ENCODE measurements around the gene NLGN1. TPM values are rescaled to one million over a fixed set of nuclear protein-coding genes. Genes with fewer than 3 reads are reported as not detected.

Gene NLGN1
- total RNA-seq, 3 donors from 2014 or later (not counting 1 experiment from before 2014, with no cell fraction given) = not detected

GRCh38 chr3:173708191-173708590, 310.6 kb downstream of the NLGN1 start:
- H3K36me3 ChIP-seq (ENCODE audit: control insufficient read depth, insufficient read depth, low read length) = no peaks in the 10 kb centered on the region
- Mint-ChIP-seq H3K27me3 (ENCODE audit: low read depth in 2 of 2) (no peaks in the 10 kb centered on the region), H3K4me1 (no peaks in the 10 kb centered on the region), H3K9me3 (peaks cover 2 to 7% of the 10 kb centered on the region in 2 donors), H3K27ac (no peak overlapping the region), H3K4me3 (no peak overlapping the region), H3K36me3 (no peaks in the 10 kb centered on the region)
- 79% methylated on average over 3 of the region's 3 CpGs for WGBS (ENCODE audit: insufficient coverage)
- intact Hi-C loops (cut with micrococcal nuclease) = no loop called here
- H3K4me1 ChIP-seq (ENCODE audit: control insufficient read depth, insufficient read depth, low read length) = no peaks in the 10 kb centered on the region
- H3K4me3 ChIP-seq (ENCODE audit: low read length) = no peak overlapping the region
- H3K27me3 ChIP-seq (ENCODE audit: control insufficient read depth, insufficient read depth, low read length) = no peaks in the 10 kb centered on the region
- H3K9me3 ChIP-seq (ENCODE audit: control insufficient read depth, insufficient read depth, low read length) = no peaks in the 10 kb centered on the region
- ATAC-seq (no peak), DNase-seq (no peak)
- no peak overlapping the region for H3K27ac ChIP-seq (ENCODE audit: low read length)
- TF ChIP-seq, protein P1, sequence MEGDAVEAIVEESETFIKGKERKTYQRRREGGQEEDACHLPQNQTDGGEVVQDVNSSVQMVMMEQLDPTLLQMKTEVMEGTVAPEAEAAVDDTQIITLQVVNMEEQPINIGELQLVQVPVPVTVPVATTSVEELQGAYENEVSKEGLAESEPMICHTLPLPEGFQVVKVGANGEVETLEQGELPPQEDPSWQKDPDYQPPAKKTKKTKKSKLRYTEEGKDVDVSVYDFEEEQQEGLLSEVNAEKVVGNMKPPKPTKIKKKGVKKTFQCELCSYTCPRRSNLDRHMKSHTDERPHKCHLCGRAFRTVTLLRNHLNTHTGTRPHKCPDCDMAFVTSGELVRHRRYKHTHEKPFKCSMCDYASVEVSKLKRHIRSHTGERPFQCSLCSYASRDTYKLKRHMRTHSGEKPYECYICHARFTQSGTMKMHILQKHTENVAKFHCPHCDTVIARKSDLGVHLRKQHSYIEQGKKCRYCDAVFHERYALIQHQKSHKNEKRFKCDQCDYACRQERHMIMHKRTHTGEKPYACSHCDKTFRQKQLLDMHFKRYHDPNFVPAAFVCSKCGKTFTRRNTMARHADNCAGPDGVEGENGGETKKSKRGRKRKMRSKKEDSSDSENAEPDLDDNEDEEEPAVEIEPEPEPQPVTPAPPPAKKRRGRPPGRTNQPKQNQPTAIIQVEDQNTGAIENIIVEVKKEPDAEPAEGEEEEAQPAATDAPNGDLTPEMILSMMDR (IDR thresholded peaks at IDR 0.05) = no peak

GRCh38 chr3:173709026-173709425, 311.5 kb downstream of the NLGN1 start:
- Mint-ChIP-seq H3K4me1 (no peaks in the 10 kb centered on the region), H3K27me3 (ENCODE audit: low read depth in 2 of 2) (no peaks in the 10 kb centered on the region), H3K9me3 (peaks cover 4 to 9% of the 10 kb centered on the region in 2 donors), H3K4me3 (no peak overlapping the region), H3K27ac (no peak overlapping the region), H3K36me3 (no peaks in the 10 kb centered on the region)
- Histone ChIP-seq H3K4me1 (ENCODE audit: control insufficient read depth, insufficient read depth, low read length) (no peaks in the 10 kb centered on the region), H3K27ac (ENCODE audit: low read length) (no peak overlapping the region), H3K27me3 (ENCODE audit: control insufficient read depth, insufficient read depth, low read length) (no peaks in the 10 kb centered on the region), H3K36me3 (ENCODE audit: control insufficient read depth, insufficient read depth, low read length) (no peaks in the 10 kb centered on the region), H3K9me3 (ENCODE audit: control insufficient read depth, insufficient read depth, low read length) (no peaks in the 10 kb centered on the region), H3K4me3 (ENCODE audit: low read length) (no peak overlapping the region)
- DNase-seq (no peak), ATAC-seq (no peak)
- 95% methylated on average over 3 of the region's 4 CpGs for WGBS (ENCODE audit: insufficient coverage)
- TF ChIP-seq, protein P1 (IDR thresholded peaks at IDR 0.05) = no peak
- intact Hi-C loops (cut with micrococcal nuclease) = no loop called here

DNA sequence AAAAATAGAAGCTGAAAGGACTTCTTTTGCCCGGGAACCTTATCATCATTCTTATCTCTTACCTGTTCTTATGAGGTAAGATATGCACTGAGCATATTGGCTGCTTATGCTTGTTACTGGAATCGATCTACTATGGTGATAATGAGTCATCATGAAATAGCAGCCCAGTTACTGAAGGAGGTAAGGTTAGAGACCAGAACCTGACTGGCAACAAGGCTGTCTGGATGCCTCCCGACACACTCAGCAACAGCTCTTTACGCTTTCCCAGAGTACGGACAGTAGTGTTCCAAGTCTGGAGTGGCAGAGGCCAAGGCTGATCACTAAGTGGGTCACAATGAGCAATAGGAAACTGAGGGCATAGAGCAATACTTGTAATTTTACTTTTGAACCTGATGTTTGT, 314.1 kb downstream of the NLGN1 start:
- DNase-seq (no peak), ATAC-seq (no peak)
- Mint-ChIP-seq H3K4me1 (no peaks in the 10 kb centered on the region), H3K27ac (no peak overlapping the region), H3K9me3 (peaks cover 8 to 13% of the 10 kb centered on the region in 2 donors), H3K4me3 (no peak overlapping the region), H3K27me3 (ENCODE audit: low read depth in 2 of 2) (no peaks in the 10 kb centered on the region), H3K36me3 (no peaks in the 10 kb centered on the region)
- no peaks in the 10 kb centered on the region for H3K4me1 ChIP-seq (ENCODE audit: control insufficient read depth, insufficient read depth, low read length)
- H3K36me3 ChIP-seq (ENCODE audit: control insufficient read depth, insufficient read depth, low read length) = no peaks in the 10 kb centered on the region
- H3K4me3 ChIP-seq (ENCODE audit: low read length) = no peak overlapping the region
- H3K9me3 ChIP-seq (ENCODE audit: control insufficient read depth, insufficient read depth, low read length) = no peaks in the 10 kb centered on the region
- TF ChIP-seq, protein P1 (IDR thresholded peaks at IDR 0.05) = no peak
- 89% methylated on average over 4 of the region's 5 CpGs for WGBS (ENCODE audit: insufficient coverage)
- intact Hi-C loops (cut with micrococcal nuclease) = no loop called here
- no peak overlapping the region for H3K27ac ChIP-seq (ENCODE audit: low read length)
- no peaks in the 10 kb centered on the region for H3K27me3 ChIP-seq (ENCODE audit: control insufficient read depth, insufficient read depth, low read length)

GRCh38 chr3:173719585-173719984, 322.0 kb downstream of the NLGN1 start:
- TF ChIP-seq, protein P1 (IDR thresholded peaks at IDR 0.05) = no peak
- H3K36me3 Mint-ChIP-seq = no peaks in the 10 kb centered on the region
- no peaks in the 10 kb centered on the region for H3K9me3 ChIP-seq (ENCODE audit: control insufficient read depth, insufficient read depth, low read length)
- WGBS (ENCODE audit: insufficient coverage) = 86% methylated on average over 3 of the region's 3 CpGs
- H3K36me3 ChIP-seq (ENCODE audit: control insufficient read depth, insufficient read depth, low read length) = no peaks in the 10 kb centered on the region
- H3K4me1 ChIP-seq (ENCODE audit: control insufficient read depth, insufficient read depth, low read length) = no peaks in the 10 kb centered on the region
- H3K27me3 Mint-ChIP-seq (ENCODE audit: low read depth in 2 of 2) = no peaks in the 10 kb centered on the region
- no peak overlapping the region for H3K4me3 ChIP-seq (ENCODE audit: low read length)
- no peak overlapping the region for H3K27ac Mint-ChIP-seq
- no peaks in the 10 kb centered on the region for H3K4me1 Mint-ChIP-seq
- H3K27ac ChIP-seq (ENCODE audit: low read length) = no peak overlapping the region
- no peak overlapping the region for H3K4me3 Mint-ChIP-seq
- DNase-seq (no peak), ATAC-seq (no peak)
- H3K9me3 Mint-ChIP-seq = peaks cover 5 to 15% of the 10 kb centered on the region in 2 donors
- intact Hi-C loops (cut with micrococcal nuclease) = no loop called here
- H3K27me3 ChIP-seq (ENCODE audit: control insufficient read depth, insufficient read depth, low read length) = no peaks in the 10 kb centered on the region
